GM21360 (cell line): Measurements from ENCODE around the gene CPE.
"Not testable (repeated sequence)": the region's sequence is repeated elsewhere in the genome, so short reads cannot be mapped to it uniquely, and the experiment has no call there.

ENCODE experiments used
- ATAC-seq: cut with Tn5 transposase; IDR thresholded peaks from one replicate; pipeline ENCODE4 v1.9.1; 2021; ENCODE audit warnings: mild to moderate bottlenecking, moderate library complexity; ENCODE audit not compliant: unreplicated experiment

CPE gene

GRCh38 chr4:165403048-165403447 is 24.2 kb downstream of the CPE start:
- no peak for ATAC-seq

- no peak for ATAC-seq
Observed at GRCh38 chr4:165403637-165404036, 24.8 kb downstream of the CPE start.

DNA sequence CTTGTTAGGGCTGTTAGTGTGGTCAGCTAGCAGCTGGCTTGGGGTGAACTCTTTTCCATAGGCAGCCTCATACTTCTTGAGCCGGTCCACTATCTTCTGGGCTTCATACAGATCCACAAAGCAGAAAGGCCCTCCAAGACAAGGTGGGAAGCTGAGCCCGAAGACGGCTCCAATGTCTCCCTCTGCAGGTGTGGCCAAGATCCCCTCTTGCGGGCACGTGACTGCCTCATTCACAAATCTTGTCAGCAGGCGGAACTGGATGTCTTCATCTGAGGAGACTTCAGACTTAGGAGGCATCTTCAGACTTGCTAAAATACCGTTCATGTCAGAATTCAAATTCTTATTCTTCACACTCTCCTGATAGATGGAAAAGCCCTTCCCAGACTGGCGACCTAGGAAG is 25.3 kb downstream of the CPE start:
- no peak for ATAC-seq

DNA sequence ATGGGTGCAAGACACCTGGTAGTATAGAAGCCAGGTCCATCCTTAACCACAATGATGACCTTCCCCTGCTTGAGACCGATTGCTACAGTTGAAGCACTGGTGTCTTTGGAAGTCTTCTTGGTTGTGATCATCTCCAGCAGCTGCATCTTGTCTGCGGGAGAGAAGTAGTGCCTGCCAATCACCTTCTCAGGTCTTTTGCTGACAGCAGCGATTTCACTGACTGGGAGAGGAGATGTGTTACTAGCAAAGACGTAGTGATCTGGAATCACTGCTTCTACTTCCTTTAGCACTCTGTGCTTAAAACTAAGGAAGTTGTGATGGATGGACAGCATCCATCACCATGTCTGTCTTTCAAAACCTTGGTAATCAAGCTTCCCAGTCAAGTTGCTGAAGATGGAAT is 25.9 kb downstream of the CPE start:
- ATAC-seq = no peak

GRCh38 chr4:165410214-165410613 is 31.4 kb downstream of the CPE start:
- no peak for ATAC-seq

GRCh38 chr4:165415910-165416309 is 37.1 kb downstream of the CPE start:
- no peak for ATAC-seq

DNA sequence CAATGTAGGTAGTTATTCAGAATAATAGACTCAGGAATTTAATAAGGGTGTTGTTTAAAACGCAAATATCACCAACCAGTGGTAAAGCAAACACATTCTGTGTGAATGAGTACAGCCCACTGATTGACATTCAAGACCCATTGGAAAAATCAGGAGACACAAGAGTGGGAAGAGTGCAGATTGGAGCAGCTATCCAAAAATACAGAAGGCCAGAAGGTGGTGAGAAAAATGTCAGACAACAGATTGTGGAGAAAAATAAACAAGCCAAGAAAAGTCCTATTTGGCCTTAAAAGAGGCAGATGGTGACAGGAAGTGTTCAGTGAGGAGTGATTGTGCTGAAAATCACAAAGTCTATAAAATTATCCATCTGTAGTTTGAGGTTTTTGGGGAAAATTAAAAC is 39.3 kb downstream of the CPE start:
- no peak for ATAC-seq

- no peak for ATAC-seq
Observed at GRCh38 chr4:165425629-165426028, 46.8 kb downstream of the CPE start.

- ATAC-seq = no peak
Observed at GRCh38 chr4:165426331-165426730, 47.5 kb downstream of the CPE start.

DNA sequence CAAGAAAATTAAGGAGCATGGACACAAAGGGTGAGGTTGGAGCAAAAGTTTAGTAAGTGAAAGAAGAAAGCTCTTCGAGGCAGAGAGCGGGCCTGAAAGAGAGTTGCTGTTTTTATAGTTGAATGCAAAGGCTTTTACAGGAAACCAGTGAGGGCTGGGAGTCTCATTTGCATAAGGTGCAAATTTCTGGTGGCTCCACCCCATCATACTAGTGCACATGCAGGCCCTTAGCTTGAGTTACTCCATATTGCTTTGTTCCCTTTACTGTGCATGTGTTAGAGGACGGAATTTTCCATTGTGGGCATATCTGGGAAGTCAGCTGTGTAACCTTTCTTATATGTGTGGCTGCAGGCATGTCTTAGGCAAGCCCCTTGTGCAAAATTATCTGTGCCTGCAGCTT is 48.0 kb downstream of the CPE start:
- ATAC-seq = no peak

DNA sequence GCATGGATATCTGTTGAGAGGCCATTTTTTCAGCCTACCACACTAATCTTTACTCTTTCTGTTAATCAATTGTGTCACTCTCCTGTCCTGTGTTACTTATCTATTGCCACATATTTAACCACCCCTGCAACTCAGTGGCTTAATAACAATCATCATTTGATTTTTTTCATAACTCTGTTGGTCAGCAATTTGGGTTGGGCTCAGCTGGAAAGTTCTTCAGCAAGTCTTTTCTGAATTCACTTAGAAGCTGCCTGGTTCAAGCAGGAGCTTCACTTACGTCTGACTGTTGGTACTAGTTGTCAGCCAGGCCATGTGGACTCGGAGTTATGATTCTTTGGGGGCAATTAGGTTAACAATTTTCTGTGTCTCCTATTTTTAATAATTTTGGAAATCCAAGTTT is 50.1 kb downstream of the CPE start:
- ATAC-seq = no peak

GRCh38 chr4:165433529-165433928 is 54.7 kb downstream of the CPE start:
- no peak for ATAC-seq

GRCh38 chr4:165437691-165438090 is 58.9 kb downstream of the CPE start:
- no peak for ATAC-seq

DNA sequence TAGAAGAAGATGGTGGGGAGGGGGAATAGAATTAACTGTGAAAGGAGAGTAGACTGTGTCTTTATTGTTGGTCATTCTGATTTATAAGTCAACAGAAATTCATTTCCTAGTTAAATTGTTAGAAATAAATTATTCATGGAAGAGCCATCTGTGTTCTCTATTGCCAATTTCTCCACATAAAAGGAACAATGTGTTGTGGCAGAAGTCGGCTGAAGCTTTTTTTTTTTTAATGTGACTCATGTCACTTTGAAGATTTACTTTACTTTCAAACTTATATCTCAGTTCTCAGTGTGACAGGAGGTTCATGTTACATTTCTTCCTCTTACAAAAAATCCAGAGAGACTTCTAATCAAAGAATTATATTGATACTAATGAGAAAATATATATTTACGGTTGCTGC is 60.5 kb downstream of the CPE start:
- no peak for ATAC-seq

DNA sequence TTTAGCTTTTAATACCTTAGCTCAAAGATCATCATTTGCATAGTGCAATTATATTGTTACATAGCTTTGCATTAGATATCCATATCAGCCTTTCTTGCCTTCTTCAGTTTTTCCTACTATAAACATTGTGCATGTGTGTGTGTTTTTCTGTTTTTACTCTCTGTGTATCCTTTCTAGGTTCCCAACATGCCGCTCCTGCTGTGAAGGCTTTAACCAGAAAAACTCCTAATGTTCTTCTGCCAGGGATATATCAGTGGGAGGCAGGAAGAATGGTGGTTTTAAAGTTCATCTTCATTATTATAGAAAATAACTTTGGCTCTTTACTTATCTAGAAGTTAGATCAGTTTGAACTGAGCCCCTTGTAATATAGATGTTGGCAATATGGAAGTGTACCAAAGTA is 61.2 kb downstream of the CPE start:
- no peak for ATAC-seq

DNA sequence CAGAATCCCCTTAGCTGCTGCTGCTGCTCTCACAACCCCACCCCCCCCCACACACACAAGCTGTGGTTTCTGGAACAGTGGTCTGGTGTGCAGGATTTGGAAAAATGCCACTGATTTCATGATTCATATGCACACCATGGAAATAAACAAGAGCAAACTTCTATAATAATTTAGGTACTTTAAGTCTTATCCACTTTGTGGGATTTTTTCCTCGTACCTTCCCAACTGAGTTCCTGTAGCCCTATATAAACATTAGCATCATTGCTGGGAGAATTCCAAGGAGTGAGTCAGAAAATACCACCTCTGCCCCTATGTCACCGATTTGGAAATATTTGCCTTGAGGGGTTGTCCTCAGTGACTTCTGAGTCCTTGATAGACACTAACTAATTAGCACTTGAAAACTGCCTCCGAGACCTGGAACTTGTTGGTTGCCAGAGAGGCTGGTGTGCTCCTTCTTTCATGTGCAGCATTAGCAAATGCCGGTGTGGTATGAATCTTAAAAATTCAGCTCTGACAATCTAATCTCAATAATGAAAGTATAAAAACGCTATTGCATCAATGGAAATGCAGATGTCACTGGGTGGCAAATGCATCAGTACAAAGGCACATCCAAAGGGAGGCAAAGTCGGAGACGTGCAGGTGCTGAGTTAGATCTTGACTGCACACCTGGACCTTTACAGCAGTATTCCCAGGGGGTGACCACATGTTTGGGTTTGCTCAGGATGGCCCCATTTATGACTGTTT is 61.8 kb downstream of the CPE start:
- ATAC-seq = no peak

DNA sequence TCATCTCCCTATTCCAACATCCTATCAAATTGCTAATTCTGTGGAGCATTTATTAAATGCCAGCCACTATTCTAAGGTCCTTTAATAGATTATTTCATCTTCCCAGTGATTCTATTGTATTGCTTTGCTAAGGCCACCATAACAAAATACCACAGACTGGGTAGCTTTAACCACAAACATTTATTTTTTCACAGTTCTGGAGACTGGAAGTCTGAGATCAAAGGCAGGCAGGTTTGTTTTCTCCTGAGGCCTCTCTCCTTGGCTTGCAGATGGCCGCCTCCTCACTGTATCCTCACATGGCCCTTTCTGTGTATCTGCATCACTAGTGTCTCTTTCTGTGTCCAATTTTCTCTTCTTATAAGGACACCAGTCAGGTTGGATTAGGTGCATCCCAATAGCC is 64.5 kb downstream of the CPE start:
- ATAC-seq = no peak

- ATAC-seq = no peak
Observed at GRCh38 chr4:165448700-165449099, 69.9 kb downstream of the CPE start.

DNA sequence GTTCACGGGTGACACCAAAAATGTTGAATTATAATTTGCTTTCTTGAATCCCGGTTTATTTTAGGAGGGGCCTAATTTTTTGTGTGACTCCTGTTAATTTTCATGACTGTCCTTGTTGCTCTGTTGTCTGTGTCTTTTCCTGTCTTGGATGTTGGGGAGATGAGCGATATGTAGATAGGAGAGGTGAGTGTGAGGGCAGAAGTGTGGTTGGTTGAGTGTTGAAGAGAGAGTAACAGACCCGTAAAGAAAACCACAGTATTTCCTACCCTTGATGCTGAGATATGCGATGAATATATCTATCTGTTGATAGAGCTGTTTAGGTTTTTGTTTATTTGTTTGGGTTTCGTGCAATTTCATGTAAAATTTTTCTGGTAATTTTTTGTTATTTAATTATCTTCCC is 70.5 kb downstream of the CPE start:
- ATAC-seq = no peak

DNA sequence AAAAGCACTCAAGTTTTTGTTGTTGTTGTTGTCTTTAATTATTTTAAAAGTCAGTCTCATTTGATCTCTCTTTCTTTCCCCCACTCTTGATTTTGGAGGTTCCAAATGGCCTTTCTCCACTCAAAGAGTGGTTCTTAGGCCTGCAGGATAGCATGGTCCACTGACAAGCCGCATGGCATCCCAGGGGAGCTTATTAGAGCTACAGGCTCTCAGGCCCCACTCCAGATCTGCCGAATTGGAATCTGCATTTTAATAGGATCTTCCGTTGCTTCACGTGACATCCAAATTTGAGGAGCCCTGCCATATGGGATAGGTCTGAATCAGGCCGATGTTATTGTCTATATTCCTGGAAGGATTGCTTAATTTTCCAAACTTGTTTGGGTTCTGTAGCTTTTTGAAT is 72.1 kb downstream of the CPE start:
- ATAC-seq = no peak

- ATAC-seq = not testable (repeated sequence)
Observed at GRCh38 chr4:165453140-165453539, 74.3 kb downstream of the CPE start.

DNA sequence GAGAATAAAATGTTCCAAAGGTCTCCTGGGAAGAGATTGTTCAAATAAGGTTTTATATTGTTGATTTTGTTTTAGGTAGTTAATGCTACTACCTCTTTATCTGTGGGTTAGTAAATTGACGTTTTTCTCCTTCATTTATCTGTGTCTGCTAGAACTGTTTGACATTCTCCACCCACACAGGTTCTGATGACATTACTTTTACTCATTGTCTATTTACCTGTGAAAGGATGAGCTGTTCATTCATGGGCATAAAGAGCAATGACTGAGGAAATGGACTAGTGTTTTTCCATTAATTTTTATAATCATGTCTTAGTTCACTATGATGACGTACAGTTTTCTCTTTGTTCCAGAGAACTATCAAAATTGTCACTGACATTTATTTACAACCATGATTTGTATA is 75.6 kb downstream of the CPE start:
- ATAC-seq = no peak

- ATAC-seq = no peak
Observed at GRCh38 chr4:165457793-165458192, 79.0 kb downstream of the CPE start.
